Bone marrow (tissue), 2 donors: ENCODE data around the gene MTFMT.
"Not testable (repeated sequence)": the region's sequence is repeated elsewhere in the genome, so short reads cannot be mapped to it uniquely, and the experiment has no call there.

Experiments
- DNase-seq, 2 donors: peaks; one replicate each; lab custom pipeline; 2025; lab: John Stamatoyannopoulos, UW

The MTFMT gene

DNA sequence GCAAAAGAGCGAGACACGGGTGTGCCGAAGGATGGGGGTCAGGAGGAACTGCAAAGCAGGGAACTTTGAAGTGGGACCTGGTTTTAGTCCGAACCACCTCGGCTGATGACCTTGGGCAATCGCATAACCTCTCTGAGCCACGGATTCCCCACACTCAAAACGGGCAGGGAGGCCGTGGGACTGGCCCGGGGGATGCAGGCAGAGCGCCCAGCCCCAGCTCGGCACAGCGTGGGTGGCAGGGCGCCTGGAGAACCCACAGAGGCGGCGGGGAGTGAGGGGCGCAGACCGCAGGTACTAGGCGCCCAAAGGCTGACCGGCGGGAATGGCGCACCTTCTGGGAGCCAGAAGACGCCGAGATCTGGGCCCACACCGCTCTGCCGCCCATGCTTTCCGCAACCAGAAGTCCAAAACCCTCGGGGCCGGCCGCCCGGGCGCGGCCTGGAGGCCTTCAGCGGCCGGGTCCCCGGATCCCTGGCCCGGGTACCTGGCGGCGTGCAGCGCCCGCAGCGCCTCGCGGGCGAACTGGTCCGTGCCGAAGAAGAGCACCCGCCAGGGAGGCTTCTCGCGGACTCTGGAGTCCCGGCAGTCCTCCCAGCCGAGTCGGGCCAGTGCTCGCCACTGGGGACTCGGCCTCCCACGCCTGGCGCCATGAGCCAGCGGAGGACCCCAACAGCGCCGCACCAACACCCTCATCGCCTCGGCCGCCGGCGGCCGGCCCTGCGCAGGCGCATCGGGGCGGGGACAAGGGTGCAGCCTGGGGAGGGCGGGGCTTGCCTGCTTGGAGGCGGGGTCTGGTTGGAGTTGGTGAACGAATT is at the start of gene MTFMT:
TSS of gene MTFMT (minus strand) at position 719 of the 815 bp plus-strand sequence. CDS start at position 693, 26 bp downstream.
- DNase-seq: peak; percentile 73 to 75

DNA sequence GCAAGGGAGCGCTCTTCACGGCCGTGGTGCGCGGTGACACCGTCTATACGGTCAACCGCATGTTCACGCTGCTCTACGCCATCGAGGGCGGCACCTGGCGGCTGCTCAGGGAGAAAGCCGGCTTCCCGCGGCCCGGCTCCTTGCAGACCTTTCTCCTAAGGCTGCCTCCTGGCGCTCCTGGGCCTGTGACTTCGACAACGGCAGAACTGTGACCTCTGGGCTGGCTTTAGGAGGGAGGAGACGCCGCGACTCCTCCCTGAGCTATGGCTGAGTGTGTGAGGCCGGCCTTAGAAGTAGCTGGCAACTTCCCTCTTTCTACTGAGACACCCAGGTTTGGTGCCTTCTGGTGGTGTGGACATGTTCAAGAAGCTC is 48.5 kb upstream of the MTFMT start:
- DNase-seq: peak in 1 of 2 donors; percentile 18

- DNase-seq: no peak
Observed at GRCh38 chr15:65077291-65077980, 48.0 kb upstream of the MTFMT start.

DNA sequence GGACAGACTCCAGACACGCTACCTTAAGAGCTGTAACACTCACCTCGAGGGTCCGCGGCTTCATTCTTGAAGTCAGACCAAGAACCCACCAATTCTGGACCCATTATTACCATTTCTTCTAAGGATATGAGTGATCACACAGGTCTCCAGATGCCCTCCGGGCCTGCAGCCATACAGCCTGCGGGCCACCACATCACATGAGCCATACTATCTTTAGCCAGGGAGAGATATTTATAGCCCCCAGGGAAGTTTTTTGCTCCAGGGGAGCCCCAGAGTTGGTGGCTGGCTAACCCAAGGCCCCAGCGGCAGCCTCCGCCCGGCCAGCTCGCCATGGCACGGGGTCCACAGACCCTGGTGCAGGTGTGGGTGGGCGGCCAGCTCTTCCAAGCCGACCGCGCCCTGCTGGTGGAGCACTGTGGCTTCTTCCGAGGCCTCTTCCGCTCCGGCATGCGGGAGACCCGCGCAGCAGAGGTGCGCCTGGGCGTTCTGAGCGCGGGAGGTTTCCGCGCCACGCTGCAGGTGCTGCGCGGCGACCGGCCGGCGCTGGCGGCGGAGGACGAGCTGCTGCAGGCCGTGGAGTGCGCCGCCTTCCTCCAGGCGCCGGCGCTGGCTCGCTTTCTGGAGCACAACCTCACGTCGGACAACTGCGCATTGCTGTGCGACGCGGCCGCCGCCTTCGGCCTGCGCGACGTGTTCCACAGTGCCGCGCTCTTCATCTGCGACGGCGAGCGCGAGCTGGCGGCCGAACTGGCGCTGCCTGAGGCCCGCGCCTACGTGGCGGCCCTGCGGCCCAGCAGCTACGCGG is 47.2 kb upstream of the MTFMT start, which contains the start of gene KBTBD13:
TSS of gene KBTBD13 (plus strand) at position 261 of the 805 bp plus-strand sequence. CDS start at position 331, 70 bp downstream.
- DNase-seq: no peak

DNA sequence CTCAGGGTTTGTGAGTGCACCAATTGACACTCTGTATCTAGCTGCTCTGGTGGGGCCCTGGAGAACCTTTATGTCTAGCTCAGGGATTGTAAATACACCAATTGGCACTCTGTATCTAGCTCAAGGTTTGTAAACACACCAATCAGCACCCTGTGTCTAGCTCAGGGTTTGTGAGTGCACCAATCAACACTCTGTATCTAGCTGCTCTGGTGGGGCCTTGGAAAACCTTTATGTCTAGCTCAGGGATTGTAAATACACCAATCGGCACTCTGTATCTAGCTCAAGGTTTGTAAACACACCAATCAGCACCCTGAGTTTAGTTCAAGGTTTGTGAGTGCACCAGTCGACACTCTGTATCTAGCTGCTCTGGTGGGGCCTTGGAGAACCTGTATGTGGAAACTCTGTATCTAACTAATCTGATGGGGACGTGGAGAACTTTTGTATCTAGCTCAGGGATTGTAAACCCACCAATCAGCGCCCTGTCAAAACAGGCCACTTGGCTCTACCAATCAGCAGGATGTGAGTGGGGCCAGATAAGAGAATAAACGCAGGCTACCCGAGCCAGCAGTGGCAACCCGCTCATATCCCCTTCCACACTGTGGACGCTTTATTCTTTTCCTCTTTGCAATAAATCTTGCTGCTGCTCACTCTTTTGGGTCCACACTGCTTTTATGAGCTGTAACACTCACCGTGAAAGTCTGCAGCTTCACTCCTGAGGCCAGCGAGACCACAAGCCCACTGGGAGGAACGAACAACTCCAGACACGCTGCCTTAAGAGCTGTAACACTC is 46.4 kb upstream of the MTFMT start:
- DNase-seq: not testable (repeated sequence)

DNA sequence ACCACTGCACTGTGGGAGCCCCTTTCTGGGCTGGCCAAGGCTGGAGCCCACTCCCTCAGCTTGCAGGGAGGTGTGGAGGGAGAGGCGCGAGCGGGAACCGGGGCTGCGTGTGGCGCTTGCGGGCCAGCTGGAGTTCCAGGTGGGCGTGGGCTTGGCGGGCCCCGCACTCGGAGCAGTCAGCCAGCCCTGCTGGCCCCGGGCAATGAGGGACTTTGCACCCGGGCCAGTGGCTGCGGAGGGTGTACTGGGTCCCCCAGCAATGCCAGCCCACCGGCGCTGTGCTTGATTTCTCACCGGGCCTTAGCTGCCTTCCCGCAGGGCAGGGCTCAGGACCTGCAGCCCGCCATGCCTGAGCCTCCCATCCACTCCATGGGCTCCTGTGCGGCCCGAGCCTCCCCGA is 45.5 kb upstream of the MTFMT start:
- DNase-seq: not testable (repeated sequence)

DNA sequence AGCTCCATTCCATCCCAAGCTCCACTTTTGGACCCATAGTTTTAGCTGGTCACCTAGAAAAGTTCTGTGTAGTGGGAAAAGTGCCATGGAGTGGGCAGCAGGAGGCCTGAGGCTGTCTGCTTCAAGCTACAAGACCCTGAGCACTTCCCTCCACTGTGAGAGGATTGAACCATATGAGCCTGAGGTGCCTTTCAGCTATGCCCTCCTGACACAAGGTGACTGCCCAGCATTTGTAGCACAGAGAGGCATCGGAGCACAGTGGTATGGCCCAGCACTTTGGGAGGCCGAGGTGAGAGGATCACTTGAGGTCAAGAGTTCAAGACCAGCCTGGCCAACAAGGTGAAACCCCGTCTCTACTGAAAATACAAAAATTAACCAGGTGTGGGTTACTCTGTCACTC is 43.2 kb upstream of the MTFMT start:
- DNase-seq: no peak

GRCh38 chr15:65072027-65072426 is 42.6 kb upstream of the MTFMT start:
- DNase-seq: no peak

DNA sequence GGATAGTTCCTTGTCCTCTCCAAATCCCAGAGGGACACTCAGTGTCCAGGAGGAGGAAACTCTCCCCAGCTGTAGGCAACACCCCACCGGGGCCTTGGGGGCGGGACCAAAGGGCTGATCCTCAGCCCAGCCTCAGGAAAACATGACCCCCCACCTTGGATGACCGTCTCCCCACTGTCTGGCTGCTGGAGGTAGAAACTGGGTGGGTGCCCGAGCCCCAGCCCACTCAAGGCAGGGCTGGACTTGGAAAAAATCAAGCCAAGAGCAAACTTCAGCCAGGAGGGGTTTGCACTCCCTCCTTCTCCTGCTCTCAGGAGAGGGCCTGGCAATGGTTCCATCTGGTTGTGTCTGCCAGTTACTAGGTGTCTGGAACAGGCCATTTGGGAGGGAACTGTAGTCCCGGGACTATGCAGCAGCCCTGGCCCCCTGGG is 42.0 kb upstream of the MTFMT start:
- no peak for DNase-seq

GRCh38 chr15:65069779-65070546 is 40.5 kb upstream of the MTFMT start:
- DNase-seq: no peak

- DNase-seq: no peak
Observed at GRCh38 chr15:65069179-65069578, 39.7 kb upstream of the MTFMT start.

GRCh38 chr15:65068403-65068788 is 39.0 kb upstream of the MTFMT start:
- no peak for DNase-seq

DNA sequence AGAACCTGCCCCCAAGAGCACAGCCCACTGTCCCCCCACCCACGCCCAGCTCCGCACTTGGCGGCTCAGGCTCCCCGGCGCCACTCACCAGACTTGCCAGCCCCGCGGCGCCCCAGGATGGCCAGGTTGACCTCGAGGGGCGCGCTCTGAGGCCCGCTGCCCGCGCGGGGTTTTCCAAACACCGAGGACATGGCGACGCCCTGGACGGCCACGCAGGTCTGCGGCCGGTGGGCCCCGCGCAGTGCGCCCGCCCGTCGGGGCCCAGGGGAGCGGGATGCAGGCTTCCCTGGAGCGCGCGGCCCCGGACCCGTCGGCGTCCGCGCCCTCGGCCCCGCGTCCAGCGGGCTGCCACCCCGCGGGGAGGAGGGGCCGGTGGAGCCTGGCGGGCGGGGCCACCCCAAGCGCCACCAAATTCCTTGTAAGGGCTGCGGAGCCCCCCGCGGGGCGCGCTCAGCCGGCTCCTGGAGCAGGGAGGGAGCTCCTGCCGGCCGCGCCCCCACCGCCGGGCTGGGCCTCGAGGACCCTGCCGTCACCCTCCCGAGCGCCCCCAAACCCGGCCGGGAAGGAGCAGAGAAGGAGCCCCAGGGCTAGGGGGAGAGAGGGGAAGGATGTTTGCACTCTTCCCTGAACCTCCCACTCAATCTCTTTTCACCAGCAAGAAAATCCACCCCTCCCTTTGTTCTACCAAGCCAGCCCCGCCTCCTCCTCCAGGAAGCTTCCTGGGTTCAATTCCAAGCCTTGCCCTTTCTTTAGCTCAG is 38.4 kb upstream of the MTFMT start, which contains the start of gene RASL12:
TSS of gene RASL12 (minus strand) at position 347 of the 758 bp plus-strand sequence. CDS start at position 191, 156 bp downstream.
- no peak for DNase-seq

GRCh38 chr15:65067317-65067644 is 37.8 kb upstream of the MTFMT start:
- DNase-seq: no peak

DNA sequence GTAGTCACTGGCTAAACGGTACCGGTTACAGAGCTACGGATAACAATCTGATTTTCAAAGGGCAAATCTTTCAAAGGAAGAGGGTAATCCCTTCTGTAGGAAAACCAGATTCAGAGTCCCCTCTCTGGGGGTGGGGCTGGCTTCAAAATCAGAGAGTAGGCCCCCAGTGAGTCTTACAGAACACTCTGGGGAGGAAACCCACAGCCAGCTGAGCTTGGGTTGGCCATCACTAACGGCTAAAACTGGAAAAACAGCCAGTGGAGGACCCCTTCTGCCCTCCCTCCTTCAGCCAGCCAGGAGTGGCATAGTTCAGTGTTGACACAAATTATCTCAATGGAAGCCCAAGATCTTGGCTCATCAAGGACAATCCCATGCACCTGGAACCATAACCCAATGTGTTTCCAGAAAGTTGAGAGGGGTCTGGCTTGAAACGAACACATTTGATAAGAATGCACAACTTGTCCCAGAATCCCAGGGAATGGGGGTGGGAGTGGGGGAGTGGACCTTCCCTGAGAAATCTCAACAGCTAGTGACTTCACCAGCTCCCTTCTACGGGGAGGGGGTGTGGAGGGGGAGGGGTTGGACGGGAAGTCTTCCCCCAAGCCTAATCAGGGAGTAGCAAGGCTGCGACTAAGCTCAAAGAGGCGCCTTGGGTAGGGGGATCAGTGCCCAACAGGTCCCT is 37.3 kb upstream of the MTFMT start:
- no peak for DNase-seq

- DNase-seq: no peak
Observed at GRCh38 chr15:65066001-65066634, 36.7 kb upstream of the MTFMT start.

GRCh38 chr15:65062726-65063125 is 33.3 kb upstream of the MTFMT start:
- no peak for DNase-seq

- DNase-seq: no peak
Observed at GRCh38 chr15:65062061-65062460, 32.6 kb upstream of the MTFMT start.
